Measurements from ENCODE around the gene MYOZ2. TPM values are rescaled to one million over a fixed set of nuclear protein-coding genes. Genes with fewer than 3 reads are reported as not detected.

The MYOZ2 gene
- total and polyA plus RNA-seq, 2 experiments from 2014 or later = 0.22 to 0.59 TPM

GRCh38 chr4:119197772-119198212 lies 62.2 kb downstream of the MYOZ2 start:
- Histone ChIP-seq H3K4me2 (ENCODE audit: unreplicated experiment) (no peak overlapping the region), H3K9me2 (ENCODE audit: insufficient read depth) (no peaks in the 10 kb centered on the region), H3K9me3 (ENCODE audit: low read depth) (no peaks in the 10 kb centered on the region), H3K79me2 (ENCODE audit: insufficient read depth) (no peaks in the 10 kb centered on the region), H2AFZ (no peak overlapping the region), H3K36me3 (ENCODE audit: low read depth) (no peaks in the 10 kb centered on the region), H3K27ac (no peak overlapping the region), H3K27me3 (replicated peaks; ENCODE audit: insufficient read depth) (no peaks in the 10 kb centered on the region), H3K9ac (no peak overlapping the region), H3K4me1 (ENCODE audit: insufficient read depth) (no peaks in the 10 kb centered on the region), H3F3A (ENCODE audit: insufficient read depth) (no peaks in the 10 kb centered on the region), H4K20me1 (ENCODE audit: insufficient read depth) (no peaks in the 10 kb centered on the region), H3K4me3 (no peak overlapping the region)
- DNase-seq = no peak
- WGBS, 2 experiments (ENCODE audit: low coverage in 1 of 2, low lambda C conversion rate in 2 of 2, missing lambda C conversion rate in 2 of 2) = 92 to 93% methylated on average over 11 of the region's 11 CpGs
- TF ChIP-seq EZH2phosphoT487 (IDR thresholded peaks at IDR 0.05; ENCODE audit: insufficient read depth, low read depth) (no peak), EZH2 (IDR thresholded peaks at IDR 0.05; ENCODE audit: insufficient read depth, poor library complexity, severe bottlenecking) (no peak)
- in situ Hi-C loops (cut with MboI) = no loop called here

GRCh38 chr4:119204916-119205315 lies 69.3 kb downstream of the MYOZ2 start:
- H3K27ac ChIP-seq = no peak overlapping the region
- in situ Hi-C loops (cut with MboI) = no loop called here

GRCh38 chr4:119205690-119206089 lies 70.1 kb downstream of the MYOZ2 start:
- no peak overlapping the region for H2AFZ ChIP-seq
- H3K36me3 ChIP-seq (ENCODE audit: low read depth) = no peaks in the 10 kb centered on the region
- no peaks in the 10 kb centered on the region for H3K27me3 ChIP-seq (replicated peaks; ENCODE audit: insufficient read depth)
- H3K9me3 ChIP-seq (ENCODE audit: low read depth) = no peaks in the 10 kb centered on the region
- no peak overlapping the region for H3K27ac ChIP-seq
- no peak overlapping the region for H3K4me3 ChIP-seq
- DNase-seq = no peak
- H4K20me1 ChIP-seq (ENCODE audit: insufficient read depth) = no peaks in the 10 kb centered on the region
- no peaks in the 10 kb centered on the region for H3K79me2 ChIP-seq (ENCODE audit: insufficient read depth)
- peak overlapping the region; percentile 49 for H3K4me2 ChIP-seq (ENCODE audit: unreplicated experiment)
- no peaks in the 10 kb centered on the region for H3K9me2 ChIP-seq (ENCODE audit: insufficient read depth)
- no peak overlapping the region for H3K9ac ChIP-seq
- TF ChIP-seq EZH2phosphoT487 (IDR thresholded peaks at IDR 0.05; ENCODE audit: insufficient read depth, low read depth) (no peak), EZH2 (IDR thresholded peaks at IDR 0.05; ENCODE audit: insufficient read depth, poor library complexity, severe bottlenecking) (no peak)
- in situ Hi-C loops (cut with MboI) = no loop called here
- peaks cover 59% of the 10 kb centered on the region for H3K4me1 ChIP-seq (ENCODE audit: insufficient read depth)
- peaks cover 45% of the 10 kb centered on the region for H3F3A ChIP-seq (ENCODE audit: insufficient read depth)

More at GRCh38 chr4:119204916-119205315, 69.3 kb downstream of the MYOZ2 start:
- Histone ChIP-seq H3K9me2 (ENCODE audit: insufficient read depth) (no peaks in the 10 kb centered on the region), H3K4me1 (ENCODE audit: insufficient read depth) (peaks cover 52% of the 10 kb centered on the region), H3K9ac (no peak overlapping the region), H3K9me3 (ENCODE audit: low read depth) (no peaks in the 10 kb centered on the region), H3K4me2 (ENCODE audit: unreplicated experiment) (no peak overlapping the region), H3K79me2 (ENCODE audit: insufficient read depth) (no peaks in the 10 kb centered on the region), H3F3A (ENCODE audit: insufficient read depth) (peaks cover 37% of the 10 kb centered on the region), H4K20me1 (ENCODE audit: insufficient read depth) (no peaks in the 10 kb centered on the region), H3K27me3 (replicated peaks; ENCODE audit: insufficient read depth) (no peaks in the 10 kb centered on the region), H2AFZ (peak overlapping the region; percentile 52; the same call in 1 of the 2 replicates), H3K36me3 (ENCODE audit: low read depth) (no peaks in the 10 kb centered on the region), H3K4me3 (no peak overlapping the region)
- no peak for DNase-seq
- no peak for TF ChIP-seq EZH2 (IDR thresholded peaks at IDR 0.05; ENCODE audit: insufficient read depth, poor library complexity, severe bottlenecking)
- 72 to 76% methylated on average over 4 of the region's 4 CpGs for WGBS, 2 experiments (ENCODE audit: low coverage in 1 of 2, low lambda C conversion rate in 2 of 2, missing lambda C conversion rate in 2 of 2)

GRCh38 chr4:119206178-119206577 lies 70.5 kb downstream of the MYOZ2 start:
- no peaks in the 10 kb centered on the region for H3K79me2 ChIP-seq (ENCODE audit: insufficient read depth)
- H4K20me1 ChIP-seq (ENCODE audit: insufficient read depth) = no peaks in the 10 kb centered on the region
- H3K4me2 ChIP-seq (ENCODE audit: unreplicated experiment) = peak overlapping the region; percentile 49
- no peak for DNase-seq
- in situ Hi-C loops (cut with MboI) = no loop called here
- H3K27me3 ChIP-seq (replicated peaks; ENCODE audit: insufficient read depth) = no peaks in the 10 kb centered on the region
- H3K27ac ChIP-seq = peak overlapping the region; percentile 28; the same call in 1 of the 2 replicates
- TF ChIP-seq EZH2phosphoT487 (IDR thresholded peaks at IDR 0.05; ENCODE audit: insufficient read depth, low read depth) (no peak), EZH2 (IDR thresholded peaks at IDR 0.05; ENCODE audit: insufficient read depth, poor library complexity, severe bottlenecking) (no peak)
- no peak overlapping the region for H3K4me3 ChIP-seq
- H3F3A ChIP-seq (ENCODE audit: insufficient read depth) = peaks cover 50% of the 10 kb centered on the region
- H3K9ac ChIP-seq = no peak overlapping the region
- no peaks in the 10 kb centered on the region for H3K36me3 ChIP-seq (ENCODE audit: low read depth)
- no peaks in the 10 kb centered on the region for H3K9me2 ChIP-seq (ENCODE audit: insufficient read depth)
- H2AFZ ChIP-seq = peak overlapping the region; percentile 9; the same call in 1 of the 2 replicates
- WGBS, 2 experiments (ENCODE audit: low coverage in 1 of 2, low lambda C conversion rate in 2 of 2, missing lambda C conversion rate in 2 of 2) = 35 to 40% methylated on average over 1 of the region's 1 CpG
- peaks cover 64% of the 10 kb centered on the region for H3K4me1 ChIP-seq (ENCODE audit: insufficient read depth)
- H3K9me3 ChIP-seq (ENCODE audit: low read depth) = no peaks in the 10 kb centered on the region

- in situ Hi-C loops (cut with MboI) = no loop called here
- no peak overlapping the region for H2AFZ ChIP-seq
- peak overlapping the region; percentile 28 for H3K27ac ChIP-seq
- no peaks in the 10 kb centered on the region for H3K9me2 ChIP-seq (ENCODE audit: insufficient read depth)
- no peaks in the 10 kb centered on the region for H3K27me3 ChIP-seq (replicated peaks; ENCODE audit: insufficient read depth)
- peak overlapping the region; percentile 7; the same call in 1 of the 2 replicates for H3K4me3 ChIP-seq
- no peaks in the 10 kb centered on the region for H3K36me3 ChIP-seq (ENCODE audit: low read depth)
- peaks cover 59% of the 10 kb centered on the region for H3F3A ChIP-seq (ENCODE audit: insufficient read depth)
- H3K79me2 ChIP-seq (ENCODE audit: insufficient read depth) = no peaks in the 10 kb centered on the region
- peak; percentile 53 for DNase-seq
- peaks cover 68% of the 10 kb centered on the region for H3K4me1 ChIP-seq (ENCODE audit: insufficient read depth)
- peak overlapping the region; percentile 3; the same call in 1 of the 2 replicates for H3K9ac ChIP-seq
- TF ChIP-seq EZH2 (IDR thresholded peaks at IDR 0.05; ENCODE audit: insufficient read depth, poor library complexity, severe bottlenecking) (no peak), EZH2phosphoT487 (IDR thresholded peaks at IDR 0.05; ENCODE audit: insufficient read depth, low read depth) (no peak)
- WGBS, 2 experiments (ENCODE audit: low coverage in 1 of 2, low lambda C conversion rate in 2 of 2, missing lambda C conversion rate in 2 of 2) = 0% methylated on average over 1 of the region's 1 CpG
- no peaks in the 10 kb centered on the region for H4K20me1 ChIP-seq (ENCODE audit: insufficient read depth)
- H3K9me3 ChIP-seq (ENCODE audit: low read depth) = no peaks in the 10 kb centered on the region
- peak overlapping the region; percentile 49 for H3K4me2 ChIP-seq (ENCODE audit: unreplicated experiment)
Measured at GRCh38 chr4:119207051-119207450, 71.4 kb downstream of the MYOZ2 start.

Measured in GM23248 (cell line).